NT2/D1 (cell line): ENCODE data around the gene TAL2.

Source experiments
- SUZ12 ChIP-seq: IDR thresholded peaks from 2 replicates; pipeline ENCODE4 v1.6.1; 2011; ENCODE audit not compliant: insufficient read length, insufficient read depth; ENCODE audit errors: extremely low read depth
- YY1 ChIP-seq: IDR thresholded peaks from 2 replicates; pipeline ENCODE4 v1.6.1; 2011; ENCODE audit not compliant: insufficient read length, insufficient read depth

GRCh38 chr9:105625088-105625487 is 37.2 kb upstream of the TAL2 start:
- TF ChIP-seq YY1 (no peak), SUZ12 (no peak)
